ENCODE results near the gene WNT4. TPM values are rescaled to one million over a fixed set of nuclear protein-coding genes. Genes with fewer than 3 reads are reported as not detected.

WNT4 gene
- total RNA-seq, 3 donors from 2014 or later = not detected

- H3K4me3 Mint-ChIP-seq = no peak overlapping the region
- H3K9me3 Mint-ChIP-seq = no peaks in the 10 kb centered on the region
- peak; percentile 58 to 69 for ATAC-seq
- DNase-seq = no peak
- H3K4me1 Mint-ChIP-seq (ENCODE audit: low read depth) = peaks cover 92% of the 10 kb centered on the region
- H3K27me3 Mint-ChIP-seq (ENCODE audit: low read depth) = no peaks in the 10 kb centered on the region
- H3K36me3 Mint-ChIP-seq (ENCODE audit: insufficient read depth) = peaks cover 33% of the 10 kb centered on the region
These were observed 65.2 kb downstream of the WNT4 start for GRCh38 chr1:22077728-22078127.

DNA sequence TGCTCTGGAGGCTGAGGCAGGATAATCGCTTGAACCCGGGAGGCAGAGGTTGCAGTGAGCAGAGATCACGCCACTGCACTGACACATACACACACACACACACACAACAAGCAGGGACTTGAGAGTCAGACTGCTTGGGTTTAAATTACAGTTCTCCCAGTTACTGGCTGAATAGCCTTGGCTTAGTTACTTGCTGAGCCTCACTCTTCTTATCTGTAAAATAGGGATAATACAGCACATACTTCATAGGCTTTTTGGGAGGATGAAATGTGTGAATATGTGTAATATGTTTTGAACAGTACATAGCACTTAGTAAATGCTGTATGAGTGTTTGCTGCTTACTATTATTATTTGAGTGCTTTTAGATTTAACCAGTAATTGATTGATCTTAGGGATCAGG is 66.6 kb downstream of the WNT4 start:
- ATAC-seq (no peak), DNase-seq (no peak)
- H3K4me3 Mint-ChIP-seq = peak overlapping the region; percentile 15
- peaks cover 92% of the 10 kb centered on the region for H3K4me1 Mint-ChIP-seq (ENCODE audit: low read depth)
- no peaks in the 10 kb centered on the region for H3K9me3 Mint-ChIP-seq
- peaks cover 30% of the 10 kb centered on the region for H3K36me3 Mint-ChIP-seq (ENCODE audit: insufficient read depth)
- H3K27me3 Mint-ChIP-seq (ENCODE audit: low read depth) = no peaks in the 10 kb centered on the region

DNA sequence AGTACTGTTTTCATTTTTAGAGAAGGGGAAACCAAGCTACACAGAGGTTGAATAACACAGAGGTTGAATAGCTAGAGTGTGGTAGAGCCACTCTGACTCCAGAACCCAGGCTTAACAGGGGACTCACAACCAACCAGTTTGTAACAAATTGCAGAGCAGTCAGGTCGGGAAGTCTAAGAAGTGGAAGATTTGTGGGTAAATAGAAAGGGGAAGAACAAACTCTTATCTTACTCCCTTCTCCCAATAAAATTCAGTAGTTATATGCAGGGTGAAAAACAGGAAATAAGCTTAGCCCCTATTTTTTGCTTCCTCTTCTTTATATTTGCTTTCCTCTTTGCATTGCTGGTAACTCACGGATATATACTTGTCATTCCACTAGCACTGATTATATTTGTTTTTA is 67.2 kb downstream of the WNT4 start:
- Mint-ChIP-seq H3K9me3 (no peaks in the 10 kb centered on the region), H3K4me1 (ENCODE audit: low read depth) (peaks cover 89% of the 10 kb centered on the region), H3K27me3 (ENCODE audit: low read depth) (no peaks in the 10 kb centered on the region), H3K4me3 (peak overlapping the region; percentile 48), H3K36me3 (ENCODE audit: insufficient read depth) (peaks cover 29% of the 10 kb centered on the region)
- ATAC-seq (peak; percentile 24 to 44), DNase-seq (no peak)

GRCh38 chr1:22074803-22075202 is 68.1 kb downstream of the WNT4 start:
- no peaks in the 10 kb centered on the region for H3K9me3 Mint-ChIP-seq
- H3K27me3 Mint-ChIP-seq (ENCODE audit: low read depth) = no peaks in the 10 kb centered on the region
- no peak for ATAC-seq
- peak overlapping the region; percentile 48 for H3K4me3 Mint-ChIP-seq
- H3K4me1 Mint-ChIP-seq (ENCODE audit: low read depth) = peaks cover 86% of the 10 kb centered on the region
- no peak for DNase-seq
- H3K36me3 Mint-ChIP-seq (ENCODE audit: insufficient read depth) = peaks cover 31% of the 10 kb centered on the region

GRCh38 chr1:22071511-22071910 is 71.4 kb downstream of the WNT4 start:
- no peak for ATAC-seq
- H3K27me3 Mint-ChIP-seq (ENCODE audit: low read depth) = no peaks in the 10 kb centered on the region
- H3K9me3 Mint-ChIP-seq = no peaks in the 10 kb centered on the region
- no peak overlapping the region for H3K4me3 Mint-ChIP-seq
- H3K4me1 Mint-ChIP-seq (ENCODE audit: low read depth) = peaks cover 80% of the 10 kb centered on the region
- no peak for DNase-seq
- H3K36me3 Mint-ChIP-seq (ENCODE audit: insufficient read depth) = peaks cover 23% of the 10 kb centered on the region

Other genes with a start within 250 kb of the WNT4 start
- gene HSPG2, start 205.8 kb downstream of the WNT4 start, total RNA-seq = 1 to 10 TPM in 2 of 3 donors, under 1 TPM in 1; 0.92 to 1.7 (median 1.2) TPM
- 1 to 10 TPM; 2.2 to 5.3 (median 3.6) TPM for gene CELA3B, start 166.1 kb downstream of the WNT4 start, total RNA-seq
- gene CELA3A, start 141.4 kb downstream of the WNT4 start, total RNA-seq = 1 to 10 TPM; 4.0 to 8.1 (median 6.9) TPM
- 100 to 1,000 TPM; 218 to 249 (median 235) TPM for gene CDC42, start 90.4 kb downstream of the WNT4 start, total RNA-seq

Data from activated T-cell treated with anti-CD3 and anti-CD28 coated beads, Interleukin-2, amount 50 U/mL, for 4 hours (primary cell).